ENCODE data around the gene UNC45A. TPM values are rescaled to one million over a fixed set of nuclear protein-coding genes. Genes with fewer than 3 reads are reported as not detected.

Gene UNC45A
- total RNA-seq, 1 experiment from 2014 or later, result 101 TPM

Other genes with a start within 250 kb of the UNC45A start
- 29.9 to 40.5 TPM (median 34.8 TPM) in 3 replicates for gene BLM, start 217.9 kb upstream of the UNC45A start, total RNA-seq (2021)
- 36.8 to 46.3 TPM (median 38.6 TPM) in 3 replicates for gene FURIN, start 66.7 kb upstream of the UNC45A start, total RNA-seq (2021)
- 9.7 to 10.2 TPM (median 10.0 TPM) in 3 replicates for gene FES, start 50.8 kb upstream of the UNC45A start, total RNA-seq (2021)
- 27.9 to 31.5 TPM (median 31.0 TPM) in 3 replicates for gene MAN2A2, start 32.0 kb upstream of the UNC45A start, total RNA-seq (2021)
- 16.4 to 23.6 TPM (median 21.7 TPM) in 3 replicates for gene HDDC3, start 2.7 kb upstream of the UNC45A start, total RNA-seq (2021)
- 26.1 to 31.9 TPM (median 27.8 TPM) in 3 replicates for gene RCCD1, start 19.6 kb downstream of the UNC45A start, total RNA-seq (2021)
- gene PRC1, start 59.2 kb downstream of the UNC45A start, total RNA-seq (2021), result 114 to 130 TPM (median 121 TPM) in 3 replicates
- gene VPS33B, start 87.3 kb downstream of the UNC45A start, total RNA-seq (2021), result 18.1 to 21.1 TPM (median 20.7 TPM) in 3 replicates
- 0.64 to 1.4 TPM (median 0.82 TPM) in 3 replicates for gene SV2B, start 165.0 kb downstream of the UNC45A start, total RNA-seq (2021)

Measured in WTC11 (cell line).